PC-9 (cell line): ENCODE measurements around the gene ANGPTL2. TPM values are rescaled to one million over a fixed set of nuclear protein-coding genes. Genes with fewer than 3 reads are reported as not detected.

ENCODE experiments used
- BruUV-seq: library from RNA; stranded (reverse); fragments of 400-500 nt; replicated peaks from 2 replicates; lab custom pipeline; 2021; lab: Mats Ljungman, UMichigan
- CTCF ChIA-PET: fragments of 300-600 bp; sonication (Branson Sonifier 250); formaldehyde crosslinking; loops from one replicate; lab custom pipeline; 2022; ENCODE audit warnings: antibody characterized with exemption; lab: Charles Lee
- POLR2A ChIA-PET: fragments of 300-600 bp; sonication (Branson Sonifier 250); formaldehyde crosslinking; loops from one replicate; lab custom pipeline; 2022; ENCODE audit warnings: antibody characterized with exemption; ENCODE audit not compliant: unreplicated experiment; lab: Charles Lee
- DNase-seq, 2 experiments: peaks; one replicate each; pipeline versions ENCODE4 v3.0.0 to v3.0.0-alpha.2; 2015 to 2022; ENCODE audit warnings: mixed read lengths in 1 of 2
- H2AFZ ChIP-seq: fragments of 200-600 bp; sonication (generic); 2 replicates; pipeline ENCODE4 v1.8.1; 2017; ENCODE audit warnings: antibody characterized with exemption
- H3F3A ChIP-seq: fragments of 200-600 bp; sonication (generic); 2 replicates; pipeline ENCODE4 v1.8.1; 2017; ENCODE audit warnings: antibody characterized with exemption, mild to moderate bottlenecking, low read depth; ENCODE audit not compliant: insufficient read depth
- H3K27ac ChIP-seq: fragments of 200-600 bp; sonication (generic); 2 replicates; pipeline ENCODE4 v1.6.1; 2016; ENCODE audit warnings: mixed run types
- H3K27me3 ChIP-seq: fragments of 200-600 bp; sonication (generic); 2 replicates; pipeline ENCODE4 v1.6.1; 2016; ENCODE audit warnings: low read depth, mixed run types; ENCODE audit not compliant: insufficient read depth
- H3K36me3 ChIP-seq: fragments of 200-600 bp; sonication (generic); 2 replicates; pipeline ENCODE4 v1.6.1; 2016; ENCODE audit warnings: low read depth, mixed run types
- H3K4me1 ChIP-seq: fragments of 200-600 bp; sonication (generic); replicated peaks from 2 replicates; pipeline ENCODE4 v1.6.1; 2016; ENCODE audit warnings: mixed run types; ENCODE audit not compliant: insufficient read depth
- H3K4me2 ChIP-seq: fragments of 200-600 bp; sonication (generic); 2 replicates; pipeline ENCODE4 v1.6.1; 2017; ENCODE audit warnings: mixed run types
- H3K4me3 ChIP-seq: fragments of 200-600 bp; sonication (generic); 2 replicates; pipeline ENCODE4 v1.6.1; 2016; ENCODE audit warnings: mixed run types
- H3K79me2 ChIP-seq: fragments of 200-600 bp; sonication (generic); 2 replicates; pipeline ENCODE4 v1.6.1; 2017; ENCODE audit warnings: low read depth, mixed run types
- H3K9me2 ChIP-seq: fragments of 200-600 bp; sonication (generic); 2 replicates; pipeline ENCODE4 v1.8.1; 2017; ENCODE audit warnings: mild to moderate bottlenecking; ENCODE audit not compliant: insufficient read depth
- H3K9me3 ChIP-seq: fragments of 200-600 bp; sonication (generic); 2 replicates; pipeline ENCODE4 v1.8.1; 2016; ENCODE audit warnings: low read depth; ENCODE audit not compliant: insufficient read depth
- H4K20me1 ChIP-seq: fragments of 200-600 bp; sonication (generic); 2 replicates; pipeline ENCODE4 v1.8.1; 2017; ENCODE audit not compliant: insufficient read depth
- EZH2 ChIP-seq: fragments of 200-600 bp; sonication (generic); IDR thresholded peaks from 2 replicates; pipeline ENCODE4 v1.8.0; 2017; ENCODE audit warnings: antibody characterized with exemption, low read depth
- intact Hi-C: fragments of 100-400 bp; cut with micrococcal nuclease; formaldehyde crosslinking; loops from one replicate; pipeline ENCODE4 v1.10.0; 2022; ENCODE audit not compliant: unreplicated experiment
- total RNA-seq: library from RNA; stranded (reverse); gene quantifications from 2 replicates; pipeline ENCODE4 v1.2.3, GENCODE V29; 2021
- TF ChIP-seq, protein P1 (sequence below): fragments of 200-600 bp; sonication (generic); conservative IDR thresholded peaks from 2 replicates; pipeline ENCODE4 v1.6.1; 2017; ENCODE audit warnings: mixed run types, antibody characterized with exemption, mild to moderate bottlenecking, moderate library complexity

Gene ANGPTL2
- total RNA-seq, 1 experiment from 2014 or later = 0.13 TPM

DNA sequence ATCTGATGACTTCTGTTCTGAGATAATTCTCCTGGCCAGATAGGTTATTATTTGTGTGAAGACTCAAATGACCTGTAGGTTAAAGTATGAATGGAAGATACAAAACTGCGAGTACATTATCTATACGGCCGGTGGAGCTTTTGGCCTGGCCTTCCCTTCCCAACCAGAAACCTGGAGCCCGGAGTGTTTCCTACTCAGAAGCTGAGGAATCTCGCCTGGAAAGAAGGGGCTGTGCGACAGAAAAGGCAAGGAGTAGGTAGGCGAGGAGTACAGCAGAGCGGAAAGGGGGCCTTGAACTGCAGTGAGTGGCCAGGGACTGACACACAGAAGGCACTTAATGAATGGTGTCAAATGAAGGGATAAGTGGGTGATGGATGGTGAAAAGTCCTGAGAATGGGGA lies 34.6 kb downstream of the ANGPTL2 start:
- Histone ChIP-seq H3K4me3 (no peak overlapping the region), H3K4me1 (peaks cover 10% of the 10 kb centered on the region), H3K27me3 (no peaks in the 10 kb centered on the region), H3K4me2 (no peak overlapping the region), H4K20me1 (no peaks in the 10 kb centered on the region), H3K79me2 (no peaks in the 10 kb centered on the region), H3K9me3 (no peaks in the 10 kb centered on the region), H3F3A (no peaks in the 10 kb centered on the region; the same call in 1 of the 2 replicates), H2AFZ (no peak overlapping the region), H3K9me2 (no peaks in the 10 kb centered on the region), H3K36me3 (no peaks in the 10 kb centered on the region), H3K27ac (no peak overlapping the region)
- no peak for TF ChIP-seq EZH2
- TF ChIP-seq, protein P1, sequence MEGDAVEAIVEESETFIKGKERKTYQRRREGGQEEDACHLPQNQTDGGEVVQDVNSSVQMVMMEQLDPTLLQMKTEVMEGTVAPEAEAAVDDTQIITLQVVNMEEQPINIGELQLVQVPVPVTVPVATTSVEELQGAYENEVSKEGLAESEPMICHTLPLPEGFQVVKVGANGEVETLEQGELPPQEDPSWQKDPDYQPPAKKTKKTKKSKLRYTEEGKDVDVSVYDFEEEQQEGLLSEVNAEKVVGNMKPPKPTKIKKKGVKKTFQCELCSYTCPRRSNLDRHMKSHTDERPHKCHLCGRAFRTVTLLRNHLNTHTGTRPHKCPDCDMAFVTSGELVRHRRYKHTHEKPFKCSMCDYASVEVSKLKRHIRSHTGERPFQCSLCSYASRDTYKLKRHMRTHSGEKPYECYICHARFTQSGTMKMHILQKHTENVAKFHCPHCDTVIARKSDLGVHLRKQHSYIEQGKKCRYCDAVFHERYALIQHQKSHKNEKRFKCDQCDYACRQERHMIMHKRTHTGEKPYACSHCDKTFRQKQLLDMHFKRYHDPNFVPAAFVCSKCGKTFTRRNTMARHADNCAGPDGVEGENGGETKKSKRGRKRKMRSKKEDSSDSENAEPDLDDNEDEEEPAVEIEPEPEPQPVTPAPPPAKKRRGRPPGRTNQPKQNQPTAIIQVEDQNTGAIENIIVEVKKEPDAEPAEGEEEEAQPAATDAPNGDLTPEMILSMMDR = no peak
- no peak for DNase-seq
- intact Hi-C loops = no loop called here
- no TSS peak for BruUV-seq
- ChIA-PET CTCF (no interaction called here), POLR2A (no interaction called here)

DNA sequence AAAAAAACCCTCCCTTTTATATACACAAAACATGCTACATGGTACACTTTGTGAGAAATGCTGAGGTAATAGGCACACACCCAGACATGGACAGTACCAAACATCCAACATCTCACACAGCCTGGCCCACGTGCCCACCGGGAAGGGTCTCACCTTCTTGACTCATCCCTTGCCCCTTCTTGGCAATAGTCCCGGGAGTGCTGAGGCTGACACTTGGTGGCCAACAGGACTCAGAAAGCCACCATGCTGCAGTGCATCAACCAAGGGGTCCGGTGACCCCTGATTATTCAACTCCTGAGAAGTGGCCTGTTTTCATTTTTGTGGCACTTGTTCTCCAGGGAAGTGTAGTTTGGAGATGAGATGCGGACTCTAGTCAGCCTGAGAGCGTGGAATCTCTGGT lies 35.0 kb downstream of the ANGPTL2 start:
- Histone ChIP-seq H4K20me1 (no peaks in the 10 kb centered on the region), H3K4me2 (no peak overlapping the region), H3K9me2 (no peaks in the 10 kb centered on the region), H3K36me3 (no peaks in the 10 kb centered on the region), H3K4me1 (peaks cover 12% of the 10 kb centered on the region), H3K4me3 (no peak overlapping the region), H3K9me3 (no peaks in the 10 kb centered on the region), H3K27me3 (no peaks in the 10 kb centered on the region), H2AFZ (no peak overlapping the region), H3K27ac (no peak overlapping the region), H3F3A (no peaks in the 10 kb centered on the region; the same call in 1 of the 2 replicates), H3K79me2 (no peaks in the 10 kb centered on the region)
- BruUV-seq = no TSS peak
- DNase-seq = no peak
- ChIA-PET CTCF (no interaction called here), POLR2A (no interaction called here)
- TF ChIP-seq EZH2 = no peak
- TF ChIP-seq, protein P1 = no peak
- intact Hi-C loops = no loop called here

DNA sequence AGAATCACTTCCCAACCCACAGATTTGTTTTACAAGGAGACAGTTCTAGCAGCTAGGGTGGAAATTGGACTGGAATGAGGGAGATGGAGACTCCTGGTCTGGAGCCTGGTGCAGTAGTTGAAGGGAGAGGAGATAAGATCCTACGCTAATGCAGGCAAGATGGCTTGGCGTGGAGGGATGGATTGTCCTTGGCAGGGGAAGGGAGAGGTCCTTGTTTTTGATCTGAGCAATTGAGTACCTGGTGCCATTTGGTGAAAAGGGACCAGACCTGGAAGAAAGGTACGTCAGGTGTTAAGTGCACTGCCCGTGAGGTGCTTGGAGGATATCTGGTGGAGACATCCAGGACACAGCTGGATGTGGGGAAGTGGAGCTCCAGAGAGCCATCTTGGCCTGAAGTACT lies 35.7 kb downstream of the ANGPTL2 start:
- H2AFZ ChIP-seq = no peak overlapping the region
- no peak overlapping the region for H3K4me3 ChIP-seq
- H3K36me3 ChIP-seq = no peaks in the 10 kb centered on the region
- H3K4me1 ChIP-seq = peaks cover 12% of the 10 kb centered on the region
- BruUV-seq = no TSS peak
- intact Hi-C loops = no loop called here
- H3K9me3 ChIP-seq = no peaks in the 10 kb centered on the region
- no peaks in the 10 kb centered on the region for H3K27me3 ChIP-seq
- no peaks in the 10 kb centered on the region for H4K20me1 ChIP-seq
- H3K4me2 ChIP-seq = no peak overlapping the region
- H3F3A ChIP-seq = no peaks in the 10 kb centered on the region; the same call in 1 of the 2 replicates
- ChIA-PET POLR2A (no interaction called here), CTCF (no interaction called here)
- H3K9me2 ChIP-seq = no peaks in the 10 kb centered on the region
- TF ChIP-seq EZH2 = no peak
- TF ChIP-seq, protein P1 = no peak
- DNase-seq = no peak
- no peaks in the 10 kb centered on the region for H3K79me2 ChIP-seq
- no peak overlapping the region for H3K27ac ChIP-seq
